MCF 10A (cell line): Measurements from ENCODE around the gene PLD3. TPM values are rescaled to one million over a fixed set of nuclear protein-coding genes. Genes with fewer than 3 reads are reported as not detected.

Experiments
- BruUV-seq: library from RNA; stranded (reverse); fragments of 400-500 nt; replicated peaks from 2 replicates; lab custom pipeline; 2021; lab: Mats Ljungman, UMichigan
- CTCF ChIA-PET: fragments of 300-600 bp; sonication (Branson Sonifier 250); formaldehyde crosslinking; extraction: SDS; loops from one replicate; lab custom pipeline; 2021; ENCODE audit warnings: antibody characterized with exemption, inconsistent platforms; lab: Yijun Ruan, JAX
- POLR2A ChIA-PET: fragments of 300-600, 350-650 bp; sonication (Branson Sonifier 250); formaldehyde crosslinking; extraction: SDS; loops from one replicate; lab custom pipeline; 2020; ENCODE audit warnings: antibody characterized with exemption, inconsistent platforms; lab: Yijun Ruan, JAX
- DNase-seq: peaks from one replicate; pipeline ENCODE4 v3.0.0-alpha.2; 2018; ENCODE audit not compliant: unreplicated experiment
- H3K27ac Mint-ChIP-seq: one replicate; pipeline ENCODE4 v1.8.0; 2022; ENCODE audit warnings: mild to moderate bottlenecking, low read depth, mixed read lengths; ENCODE audit not compliant: unreplicated experiment
- H3K27me3 Mint-ChIP-seq: one replicate; pipeline ENCODE4 v1.8.0; 2022; ENCODE audit warnings: mixed read lengths; ENCODE audit not compliant: insufficient read depth, unreplicated experiment
- H3K36me3 Mint-ChIP-seq: one replicate; pipeline ENCODE4 v1.8.0; 2022; ENCODE audit warnings: mild to moderate bottlenecking, moderate library complexity, mixed read lengths; ENCODE audit not compliant: insufficient read depth, unreplicated experiment
- H3K4me1 Mint-ChIP-seq: one replicate; pipeline ENCODE4 v1.8.0; 2022; ENCODE audit warnings: mixed read lengths; ENCODE audit not compliant: insufficient read depth, unreplicated experiment
- H3K4me3 Mint-ChIP-seq: one replicate; pipeline ENCODE4 v1.8.0; 2022; ENCODE audit warnings: mild to moderate bottlenecking, moderate library complexity, mixed read lengths; ENCODE audit not compliant: unreplicated experiment
- H3K9me3 Mint-ChIP-seq: one replicate; pipeline ENCODE4 v1.8.0; 2022; ENCODE audit warnings: mixed read lengths; ENCODE audit not compliant: unreplicated experiment
- CTCF ChIP-seq: fragments of 200-600 bp; IDR thresholded peaks from one replicate; pipeline ENCODE4 v1.8.0; 2022; ENCODE audit warnings: antibody characterized with exemption, mild to moderate bottlenecking; ENCODE audit not compliant: unreplicated experiment
- intact Hi-C: fragments of 100-400 bp; cut with micrococcal nuclease; formaldehyde crosslinking; loops from 2 replicates; pipeline ENCODE4 v1.14.1; 2022
- total RNA-seq: library from RNA; stranded (reverse); gene quantifications from 2 replicates; pipeline ENCODE4 v1.2.3, GENCODE V29; 2022

The PLD3 gene
- total RNA-seq, 1 experiment from 2014 or later: 98.9 TPM

DNA sequence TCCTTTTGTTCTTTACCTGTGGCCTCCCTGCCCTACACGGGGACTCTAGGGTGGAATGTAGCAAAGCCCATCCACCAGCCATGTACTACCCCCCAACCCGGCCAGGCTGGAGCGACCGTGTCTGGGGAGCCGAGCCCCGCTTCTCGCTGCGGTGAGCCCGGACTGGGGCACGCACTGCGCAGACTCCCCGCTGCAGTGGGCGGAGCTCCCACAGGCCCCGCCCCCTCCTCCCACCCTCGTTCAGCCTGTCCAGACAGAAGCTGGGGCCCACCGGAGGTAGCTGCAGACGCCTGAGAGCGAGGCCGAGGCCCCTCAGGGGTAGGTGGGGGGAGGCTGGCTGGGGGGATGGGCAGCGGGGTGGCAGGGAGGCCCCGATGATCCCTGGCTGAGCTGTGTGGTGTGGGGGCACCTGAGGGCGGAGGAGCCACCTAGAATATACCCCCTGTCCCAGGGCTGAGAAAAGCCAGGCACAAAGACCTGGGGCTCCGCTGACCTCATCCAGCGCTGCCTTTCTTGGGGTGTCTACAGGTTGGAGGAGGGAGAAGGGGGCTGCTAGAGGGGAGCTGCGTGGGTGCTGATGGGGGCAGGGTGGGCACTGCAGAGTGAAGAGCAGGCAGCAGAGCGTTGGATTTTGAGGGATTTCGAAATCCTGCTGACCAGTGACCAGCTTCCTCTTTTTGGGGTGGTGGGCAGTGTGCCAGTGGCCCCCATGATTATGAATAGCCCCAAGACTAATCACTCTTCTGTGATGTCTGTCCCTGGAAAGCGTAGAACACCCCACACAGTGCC is 17.3 kb downstream of the PLD3 start:
- Mint-ChIP-seq H3K4me1 (no peaks in the 10 kb centered on the region), H3K4me3 (no peak overlapping the region), H3K27ac (no peak overlapping the region), H3K36me3 (peaks cover 16% of the 10 kb centered on the region), H3K27me3 (no peaks in the 10 kb centered on the region), H3K9me3 (no peaks in the 10 kb centered on the region)
- intact Hi-C loops: no loop called here
- no peak for TF ChIP-seq CTCF
- no peak for DNase-seq
- CTCF ChIA-PET: interaction anchor here (0.5 kb wide), 1 partner anchor 49 kb away, joined by 3 read pairs; no protein-coding TSS in a partner anchor
- POLR2A ChIA-PET: interaction anchor here (0.6 kb wide), 1 partner anchor 307 kb away, joined by 3 read pairs; no protein-coding TSS in a partner anchor
- BruUV-seq: no TSS peak

DNA sequence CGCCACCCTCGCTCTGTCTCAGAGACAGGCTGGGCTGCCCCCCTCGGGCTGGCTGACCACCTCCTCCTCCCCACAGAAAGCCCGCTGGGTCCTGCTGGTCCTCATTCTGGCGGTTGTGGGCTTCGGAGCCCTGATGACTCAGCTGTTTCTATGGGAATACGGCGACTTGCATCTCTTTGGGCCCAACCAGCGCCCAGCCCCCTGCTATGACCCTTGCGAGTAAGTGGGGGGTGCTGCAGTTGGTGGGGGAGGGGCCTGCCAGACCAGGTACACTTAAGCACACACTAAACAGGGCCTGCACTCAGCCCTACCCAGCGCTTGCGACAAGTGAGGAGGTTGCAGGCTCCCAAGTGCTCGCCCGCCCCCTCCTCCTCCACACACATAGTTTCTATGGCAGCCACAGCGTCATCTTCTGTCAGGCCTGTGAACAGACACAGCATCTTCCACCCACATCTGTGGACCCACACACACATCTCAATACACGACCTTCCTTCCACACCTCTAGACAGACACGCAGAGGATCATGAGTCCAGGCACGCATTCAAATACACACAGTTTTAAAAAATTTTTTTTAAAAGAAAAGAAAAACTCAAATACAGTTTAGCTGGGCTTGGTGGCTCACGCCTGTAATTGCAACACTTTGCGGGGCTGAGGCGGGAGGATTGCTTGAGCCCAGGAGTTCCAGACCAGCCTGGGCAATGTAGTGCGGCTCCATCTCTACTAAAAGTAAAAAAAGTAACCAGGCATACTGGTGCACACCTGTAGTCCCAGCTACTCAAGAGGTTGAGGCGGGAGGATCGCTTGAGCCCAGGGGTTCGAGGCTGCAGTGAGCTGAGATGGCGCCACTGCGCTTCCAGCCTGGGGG is 18.4 kb downstream of the PLD3 start:
- no peak for TF ChIP-seq CTCF
- DNase-seq: no peak
- H3K4me3 Mint-ChIP-seq: no peak overlapping the region
- CTCF ChIA-PET: interaction anchor here (0.6 kb wide), 2 partner anchors 41 to 232 kb away, joined by 3 to 5 read pairs; no protein-coding TSS in a partner anchor
- no peak overlapping the region for H3K27ac Mint-ChIP-seq
- no TSS peak for BruUV-seq
- peaks cover 14% of the 10 kb centered on the region for H3K36me3 Mint-ChIP-seq
- H3K9me3 Mint-ChIP-seq: no peaks in the 10 kb centered on the region
- H3K27me3 Mint-ChIP-seq: no peaks in the 10 kb centered on the region
- no peaks in the 10 kb centered on the region for H3K4me1 Mint-ChIP-seq
- intact Hi-C loops: no loop called here
- POLR2A ChIA-PET: interaction anchor here (0.6 to 0.7 kb wide), 2 partner anchors 10 to 35 kb away, joined by 3 to 4 read pairs; no protein-coding TSS in a partner anchor

GRCh38 chr19:40367577-40368434 is 19.3 kb downstream of the PLD3 start:
- no TSS peak for BruUV-seq
- Mint-ChIP-seq H3K27ac (no peak overlapping the region), H3K4me1 (no peaks in the 10 kb centered on the region), H3K4me3 (no peak overlapping the region), H3K27me3 (no peaks in the 10 kb centered on the region), H3K9me3 (no peaks in the 10 kb centered on the region), H3K36me3 (peaks cover 23% of the 10 kb centered on the region)
- DNase-seq: no peak
- ChIA-PET POLR2A (interaction anchor here (0.7 kb wide), 1 partner anchor 36 kb away, joined by 3 read pairs; no protein-coding TSS in a partner anchor), CTCF (interaction anchor here (0.5 to 0.6 kb wide), 2 partner anchors 231 to 1713 kb away, joined by 3 read pairs; no protein-coding TSS in a partner anchor)
- intact Hi-C loops: no loop called here
- TF ChIP-seq CTCF: no peak
